Erythroblast (primary cell): ENCODE results near the gene KCMF1.

ENCODE experiments used
- GATA1 ChIP-seq: IDR thresholded peaks from 2 replicates; pipeline ENCODE4 v1.6.1; 2011; ENCODE audit warnings: low read depth, mild to moderate bottlenecking, control low read depth, low read length, moderate library complexity
- POLR2A ChIP-seq: IDR thresholded peaks from 2 replicates; pipeline ENCODE4 v1.6.1; 2011; ENCODE audit warnings: mild to moderate bottlenecking, low read length

GRCh38 chr2:84947010-84947593, 23.9 kb upstream of the KCMF1 start:
- TF ChIP-seq POLR2A = no peak
- no peak for TF ChIP-seq GATA1
